GM18508 (cell line): ENCODE results near the gene ODR4.
A peak's percentile ranks its signal among the peaks of the same experiment; 100 is the strongest.
"Not testable (repeated sequence)": the region's sequence is repeated elsewhere in the genome, so short reads cannot be mapped to it uniquely, and the experiment has no call there.

ENCODE experiments used
- ATAC-seq: cut with Tn5 transposase; IDR thresholded peaks from one replicate; pipeline ENCODE4 v1.9.1; 2021; ENCODE audit warnings: moderate number of reproducible peaks; ENCODE audit not compliant: insufficient read depth, unreplicated experiment

ODR4 gene

DNA sequence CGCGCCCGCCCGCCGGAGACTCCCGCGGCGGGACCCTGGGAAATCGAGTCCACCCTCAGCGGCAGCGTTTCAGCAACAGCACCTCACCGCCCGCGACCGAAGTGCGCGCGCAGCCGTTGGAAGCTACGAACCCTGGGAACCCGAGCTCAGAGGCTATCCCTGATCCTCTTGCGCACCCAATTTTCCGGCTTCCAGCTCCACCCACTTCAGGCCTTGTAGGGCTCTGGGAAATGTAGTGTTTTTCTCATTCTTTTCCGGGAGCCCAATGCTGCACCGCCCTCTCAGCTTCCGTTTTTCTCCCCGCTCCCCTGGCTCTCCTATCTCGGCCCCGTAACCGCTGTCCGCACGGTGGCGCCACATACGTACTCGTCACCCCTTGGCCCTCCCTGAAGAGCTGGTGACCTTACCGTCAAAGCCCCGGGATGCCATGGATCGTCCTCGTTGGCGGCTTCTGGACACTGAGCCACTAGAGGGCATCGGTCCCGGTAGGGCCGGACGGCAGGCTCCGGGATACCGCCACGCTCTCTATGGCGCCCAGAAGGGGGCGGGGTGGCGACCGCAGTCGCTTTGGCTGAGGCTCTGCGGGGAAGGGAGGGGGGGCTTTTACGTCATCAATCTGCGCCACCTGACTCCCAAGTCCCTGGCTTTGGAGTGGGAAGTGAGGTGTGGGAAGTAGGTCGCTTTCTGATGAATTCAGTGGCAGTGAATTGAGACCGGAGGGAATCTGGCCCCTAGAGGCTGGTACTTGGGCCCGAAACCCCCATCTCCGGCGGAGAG, at the start of gene ODR4, which contains the start of gene TPR:
ODR4 (plus strand) TSS at position 687 of the 777 bp plus-strand sequence. CDS start 3,948 bp downstream, outside the sequence.
TPR (minus strand) TSS at position 102 of the 777 bp plus-strand sequence. CDS start 225 bp downstream, outside the sequence.
- ATAC-seq, result peak; percentile 90

DNA sequence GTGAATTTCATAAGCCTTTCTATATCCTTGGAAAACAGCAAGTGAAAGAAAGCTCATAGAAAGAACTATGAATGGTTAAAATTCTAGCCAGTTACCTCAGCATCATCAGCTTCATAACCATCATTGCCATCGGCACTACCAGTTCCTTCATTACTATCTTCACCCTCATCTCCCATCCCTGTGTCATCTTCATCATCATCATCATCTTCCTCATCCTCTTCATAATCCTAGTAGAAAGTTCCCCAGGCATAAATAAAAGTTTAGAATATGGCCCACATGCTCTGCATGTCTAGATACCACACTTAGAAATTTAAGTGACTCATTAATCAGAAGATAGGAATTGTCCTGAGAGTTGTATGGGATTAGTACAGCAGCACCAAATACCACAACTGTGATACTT, 49.6 kb upstream of the ODR4 start:
- no peak for ATAC-seq

DNA sequence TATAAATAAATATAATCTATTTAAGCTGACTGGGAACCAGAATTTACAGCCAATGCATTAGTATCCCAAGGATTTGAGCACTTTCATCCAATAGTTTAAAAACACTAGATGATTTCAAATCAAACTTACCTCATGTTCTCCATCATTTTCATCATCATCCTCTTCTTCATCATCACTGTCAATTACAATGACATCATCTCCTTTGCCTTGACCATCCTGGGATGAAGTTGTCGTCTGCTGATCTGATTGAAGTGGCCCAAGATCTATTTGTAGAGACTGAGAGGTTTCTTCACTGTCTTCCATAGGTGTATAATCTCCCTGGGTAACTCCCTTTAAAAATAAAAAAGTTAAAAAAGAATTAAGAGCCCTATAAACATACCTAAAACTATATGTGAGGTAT, 48.3 kb upstream of the ODR4 start:
- no peak for ATAC-seq

DNA sequence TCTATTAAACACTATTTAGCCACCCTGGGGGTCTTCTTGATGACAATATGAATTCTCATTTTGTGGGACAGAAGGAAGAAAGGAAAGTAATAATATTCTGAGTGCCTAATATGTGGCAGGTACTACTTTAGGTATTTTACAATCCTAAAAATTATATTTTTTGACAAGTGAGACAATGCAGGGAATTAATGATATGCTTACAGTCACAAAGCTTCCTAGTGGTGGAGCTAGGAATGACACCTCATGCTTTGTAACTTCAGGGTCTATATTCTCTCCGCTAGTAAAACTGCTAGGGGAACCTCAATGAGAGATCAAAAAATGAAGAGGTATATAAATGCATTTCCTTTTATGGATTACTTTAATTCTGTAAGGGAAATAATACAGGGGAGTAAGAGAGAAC, 44.9 kb upstream of the ODR4 start:
- ATAC-seq, result no peak

DNA sequence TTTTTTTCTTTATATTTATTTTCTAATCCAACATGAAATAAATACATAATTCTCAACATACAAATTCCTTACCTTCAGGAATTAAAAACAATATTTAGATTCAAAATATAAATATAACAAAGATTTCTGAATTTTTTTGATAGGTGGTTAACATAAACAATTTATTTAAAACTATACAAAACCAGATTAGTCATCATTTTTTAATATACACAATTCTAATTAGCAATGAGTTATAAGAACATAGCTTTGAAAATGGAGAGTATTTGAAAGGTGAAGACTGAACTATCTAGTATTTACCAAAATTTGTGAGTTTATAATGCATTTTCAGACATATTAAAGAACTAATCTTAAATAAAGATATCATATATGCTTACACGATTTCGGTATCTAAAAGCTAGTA, 38.1 kb upstream of the ODR4 start:
- ATAC-seq, result no peak

DNA sequence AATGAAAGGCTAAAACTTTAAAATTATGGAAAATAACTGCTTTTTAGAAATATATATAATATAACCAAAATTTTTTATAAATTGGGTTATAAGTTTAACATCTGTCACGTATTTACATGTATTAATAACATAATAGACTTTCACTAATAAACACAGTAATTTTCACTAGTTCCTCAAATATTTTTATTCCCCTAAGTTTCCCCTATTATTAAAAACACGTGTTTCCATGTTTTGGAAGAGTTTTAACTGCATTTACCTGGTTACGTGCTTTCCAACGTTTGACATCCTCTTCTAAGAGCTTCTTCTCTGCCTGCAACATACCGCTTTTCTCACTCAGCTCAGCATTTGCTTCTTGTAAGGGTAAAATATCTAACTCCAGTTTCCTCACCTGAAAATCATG, 34.9 kb upstream of the ODR4 start:
- no peak for ATAC-seq

DNA sequence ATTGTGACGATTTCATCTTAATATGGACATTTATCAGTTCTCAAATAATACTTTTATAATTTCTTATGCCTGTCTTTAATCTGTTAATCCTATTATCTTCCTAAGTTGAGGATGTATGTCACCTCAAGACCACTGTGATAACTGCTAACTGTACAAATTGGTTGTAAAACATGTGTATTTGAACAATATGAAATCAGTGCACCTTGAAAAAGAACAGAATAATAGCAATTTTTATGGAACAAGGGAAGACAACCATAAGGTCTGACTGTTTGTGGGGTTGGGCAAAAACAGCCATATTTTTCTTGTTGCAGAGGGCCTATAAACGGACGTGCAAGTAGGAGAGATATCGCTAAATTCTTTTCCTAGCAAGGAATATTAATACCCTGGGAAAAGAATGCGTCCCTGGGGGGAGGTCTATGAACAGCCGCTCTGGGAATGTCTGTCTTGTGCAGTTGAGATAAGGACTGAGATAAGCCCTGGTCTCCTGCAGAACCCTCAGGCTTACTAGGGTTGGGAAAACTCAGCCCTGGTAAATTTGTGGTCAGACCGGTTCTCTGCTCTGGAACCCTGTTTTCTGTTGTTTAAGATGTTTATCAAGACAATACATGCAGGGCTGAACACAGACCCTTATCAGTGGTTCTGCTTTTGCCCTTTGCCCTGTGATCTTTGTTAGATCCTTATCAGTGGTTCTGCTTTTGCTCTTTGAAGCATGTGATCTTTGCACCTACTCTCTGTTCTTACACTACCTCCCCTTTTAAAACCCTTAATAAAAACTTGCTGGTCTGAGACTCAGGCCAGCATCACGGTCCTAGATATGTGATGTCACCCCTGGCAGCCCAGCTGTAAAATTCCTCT, 27.6 kb upstream of the ODR4 start:
- ATAC-seq, result not testable (repeated sequence)

DNA sequence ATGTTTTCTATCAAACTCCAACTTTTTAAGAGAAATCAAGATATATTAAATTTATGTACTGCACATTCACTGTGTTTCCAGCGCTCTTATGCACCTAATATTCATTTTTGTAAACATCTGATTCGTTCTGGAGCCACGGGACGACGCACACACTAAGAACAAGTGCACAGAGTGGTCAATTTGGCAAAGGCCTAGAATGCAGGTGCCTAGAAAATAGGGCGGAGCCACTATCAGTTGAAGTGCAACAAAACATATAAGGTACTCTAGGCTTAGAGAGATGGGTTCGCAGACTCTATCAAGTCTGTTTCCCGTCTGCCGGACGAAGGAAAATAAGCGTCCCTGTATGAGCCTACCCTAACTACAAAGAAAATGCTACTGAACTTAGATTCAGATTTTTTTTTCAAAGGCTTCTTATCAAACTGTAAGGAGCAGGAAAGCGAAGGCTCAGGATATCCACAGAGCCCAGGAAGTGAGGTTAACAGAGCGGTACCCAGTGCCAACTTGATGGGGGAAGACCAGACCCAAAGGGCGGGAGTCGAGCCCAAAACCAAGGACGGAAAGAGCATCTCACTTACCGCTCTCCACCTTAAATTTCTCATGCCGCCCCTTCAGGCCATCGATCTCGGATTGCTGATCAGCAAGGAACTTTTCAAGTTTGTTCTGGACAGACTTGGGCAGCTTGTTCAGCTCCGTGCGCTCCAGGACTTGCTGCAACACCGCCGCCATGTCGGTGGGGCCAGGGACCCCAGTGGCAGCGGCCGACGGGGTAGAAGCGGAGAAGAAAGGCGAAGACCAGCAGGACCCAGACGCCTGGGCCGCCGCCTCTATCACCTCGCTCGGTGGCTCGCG, 1.1 kb upstream of the ODR4 start:
- ATAC-seq, result peak; percentile 32

DNA sequence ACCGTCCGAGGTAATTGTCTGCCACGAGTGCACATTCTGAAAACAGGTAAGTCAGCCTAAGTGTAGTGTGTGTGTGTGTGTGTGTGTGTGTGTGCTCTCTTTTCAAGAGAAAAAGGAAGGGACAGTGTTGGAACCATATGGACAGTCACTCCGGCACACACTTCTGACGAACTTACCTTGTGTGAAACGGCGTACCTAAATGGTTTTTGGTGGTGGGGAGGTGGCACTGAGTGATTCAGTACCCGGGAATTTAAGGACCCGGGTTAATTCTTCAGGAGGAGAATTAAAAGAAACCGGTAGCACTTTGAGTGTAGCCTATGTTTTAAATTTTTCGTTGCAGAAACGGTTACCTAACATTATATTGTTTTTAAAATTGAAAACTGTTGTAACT, 286 bp downstream of the ODR4 start:
- no peak for ATAC-seq

DNA sequence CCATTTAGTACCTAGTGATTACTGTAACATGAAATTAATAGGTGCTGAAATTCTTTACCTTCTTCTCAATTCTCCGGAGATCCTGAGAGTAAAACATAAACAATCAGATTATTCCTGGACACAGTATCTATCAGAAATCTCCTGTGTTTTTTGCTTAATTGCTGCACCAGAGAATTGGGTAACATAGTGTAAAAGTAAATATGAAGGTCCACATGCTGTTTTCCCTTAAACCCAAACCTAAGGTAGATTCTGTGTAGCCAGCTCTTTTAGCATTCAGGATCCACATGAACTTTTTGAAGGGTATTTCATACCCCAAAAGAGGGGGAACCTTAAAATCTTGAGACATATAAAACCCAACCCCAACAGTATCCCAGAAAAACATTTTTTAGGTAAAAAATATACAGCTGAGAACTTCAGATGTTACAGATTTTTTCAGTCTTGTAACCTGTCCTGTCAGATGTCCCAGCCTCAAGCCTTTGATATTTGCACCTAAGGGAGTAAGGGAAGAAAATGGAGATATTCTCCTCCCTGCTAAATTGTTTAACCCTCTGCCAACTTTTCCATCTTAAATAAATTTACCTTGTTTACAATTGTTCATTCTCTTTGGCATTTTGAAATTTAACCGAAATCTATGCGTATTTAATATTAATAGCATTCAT, 11.2 kb downstream of the ODR4 start:
- ATAC-seq, result no peak

DNA sequence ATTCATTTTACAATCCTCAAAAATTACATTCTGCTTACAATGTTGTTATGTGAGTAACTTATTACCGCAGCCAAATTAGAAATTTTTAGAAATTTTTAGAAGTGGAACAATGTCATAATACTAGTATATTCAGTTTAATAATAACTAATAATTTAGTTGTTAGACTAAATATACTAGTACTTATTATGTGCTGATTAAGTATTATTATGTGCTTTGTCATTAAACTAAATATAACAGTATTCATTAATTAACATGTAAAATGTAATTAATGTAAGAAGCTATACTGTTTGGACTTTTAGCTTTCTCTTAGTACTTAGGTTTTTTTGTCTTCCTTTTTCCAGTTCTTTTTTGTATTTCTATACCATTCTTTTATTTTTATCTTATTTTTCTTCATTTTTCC, 15.3 kb downstream of the ODR4 start:
- no peak for ATAC-seq

DNA sequence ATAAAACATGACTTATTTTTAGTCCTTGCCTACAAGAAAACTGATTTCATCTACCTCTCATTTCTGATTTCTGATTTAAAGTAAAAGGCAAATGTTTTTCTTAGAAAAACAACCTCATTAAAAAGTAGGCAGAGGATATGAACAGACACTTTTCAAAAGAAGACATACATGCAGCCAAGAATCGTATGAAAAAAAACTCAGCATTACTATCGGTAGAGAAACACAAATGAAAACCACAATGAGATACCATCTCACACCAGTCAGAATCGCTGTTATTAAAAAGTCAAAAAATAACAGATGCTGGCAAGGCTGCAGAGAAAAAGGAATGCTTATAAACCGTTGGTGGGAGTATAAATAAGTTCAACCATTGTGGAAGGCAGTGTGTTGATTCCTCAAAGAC, 16.2 kb downstream of the ODR4 start:
- ATAC-seq, result no peak

DNA sequence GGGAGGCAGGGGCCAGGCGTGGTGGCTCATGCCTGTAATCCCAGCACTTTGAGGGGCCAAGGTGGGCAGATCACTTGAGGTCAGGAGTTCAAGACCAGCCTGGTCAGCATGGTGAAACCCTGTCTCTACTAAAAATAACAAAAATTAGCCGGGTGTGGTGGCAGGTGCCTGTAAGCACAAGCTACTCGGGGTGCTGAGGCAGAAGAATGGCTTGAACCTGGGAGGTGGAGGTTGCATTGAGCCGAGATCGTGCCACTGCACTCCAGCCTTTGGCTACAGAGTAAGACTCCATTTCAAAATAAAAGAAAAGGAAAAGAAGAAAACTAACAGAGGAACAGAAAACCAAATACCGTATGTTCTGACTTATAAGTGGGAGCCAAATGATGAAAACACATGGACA, 17.1 kb downstream of the ODR4 start:
- ATAC-seq, result not testable (repeated sequence)

DNA sequence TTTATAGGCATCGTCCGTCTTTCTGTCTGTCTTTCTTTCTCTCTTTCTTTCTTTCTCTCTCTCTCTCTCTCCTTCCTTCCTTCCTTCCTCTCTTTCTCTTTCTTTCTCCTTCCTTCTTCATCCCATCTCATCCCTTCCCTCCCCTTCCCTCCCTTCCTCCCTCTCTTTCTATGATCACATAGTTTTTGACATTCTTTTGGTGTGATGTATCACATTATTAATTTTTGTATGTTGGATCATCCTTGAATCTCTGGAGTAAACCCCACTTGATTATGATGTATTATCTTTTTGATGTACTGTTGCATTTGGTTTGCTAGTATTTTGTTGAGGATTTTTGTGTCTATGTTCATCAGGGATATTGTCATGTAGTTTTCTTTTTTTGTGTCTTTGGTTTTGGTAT, 25.8 kb downstream of the ODR4 start:
- ATAC-seq, result not testable (repeated sequence)

DNA sequence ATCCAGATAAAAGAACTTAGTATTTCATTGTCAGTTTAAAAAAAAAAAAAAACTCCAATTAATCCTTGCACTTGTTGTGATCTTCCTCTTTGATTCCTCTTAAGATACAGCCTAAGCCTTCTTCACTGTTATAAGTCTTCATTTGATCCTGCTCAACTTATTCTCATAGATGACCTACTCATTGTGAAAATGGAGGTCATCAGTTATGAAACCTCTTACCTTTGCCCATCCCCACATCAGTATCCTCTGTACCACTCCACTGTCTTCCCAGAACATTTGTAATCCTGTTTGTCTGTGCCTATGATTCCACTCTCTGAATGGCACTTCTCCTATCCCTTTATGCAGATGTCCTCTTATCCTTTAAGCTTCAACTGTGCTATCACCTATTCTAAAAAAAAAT, 28.0 kb downstream of the ODR4 start:
- ATAC-seq, result no peak

DNA sequence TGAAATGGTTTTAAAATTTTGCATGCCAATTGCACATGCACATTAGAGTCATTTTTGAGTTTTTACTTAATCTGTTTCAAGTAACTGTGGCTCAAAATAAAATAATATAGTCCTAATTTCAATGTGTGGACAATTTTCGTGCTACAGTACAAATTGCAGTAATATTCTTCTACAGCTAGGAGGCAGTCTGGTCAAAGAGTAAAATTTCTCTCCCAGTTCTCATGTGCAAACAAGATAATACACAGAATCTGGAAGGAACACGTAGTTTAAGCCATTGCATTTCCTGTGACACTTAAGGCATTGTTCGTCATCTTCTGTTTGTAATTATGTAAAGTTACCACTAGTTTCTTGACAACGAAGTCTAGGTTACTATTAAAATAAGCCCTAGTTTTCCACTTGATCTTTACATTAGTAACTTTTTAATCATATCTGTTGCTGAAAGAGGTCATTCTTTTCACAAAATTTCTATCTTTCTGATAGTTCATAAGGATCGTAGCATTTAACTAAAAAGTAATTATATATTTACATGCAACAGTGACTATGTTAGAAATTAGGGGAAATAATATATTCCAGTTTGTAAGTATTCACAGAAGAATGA, 28.9 kb downstream of the ODR4 start:
- ATAC-seq, result no peak

DNA sequence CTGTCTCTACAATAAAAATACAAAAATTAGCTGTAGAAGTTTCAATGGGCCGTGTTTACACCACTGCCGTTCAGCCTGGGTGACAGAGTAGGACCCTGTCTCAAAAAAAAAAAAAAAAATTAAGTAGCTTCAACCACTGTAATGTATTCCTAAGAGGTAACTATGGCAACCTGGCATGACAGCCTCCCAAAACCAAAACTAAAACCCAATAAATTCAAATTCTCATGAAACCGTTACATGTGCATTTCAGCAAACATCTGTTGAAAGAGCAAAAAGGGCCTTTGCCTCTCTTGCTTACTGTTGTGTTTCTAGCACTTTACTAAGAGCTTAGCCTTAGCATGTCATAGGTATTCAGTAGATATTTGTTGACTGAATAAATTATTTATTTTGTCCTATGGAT, 33.5 kb downstream of the ODR4 start:
- ATAC-seq, result no peak

DNA sequence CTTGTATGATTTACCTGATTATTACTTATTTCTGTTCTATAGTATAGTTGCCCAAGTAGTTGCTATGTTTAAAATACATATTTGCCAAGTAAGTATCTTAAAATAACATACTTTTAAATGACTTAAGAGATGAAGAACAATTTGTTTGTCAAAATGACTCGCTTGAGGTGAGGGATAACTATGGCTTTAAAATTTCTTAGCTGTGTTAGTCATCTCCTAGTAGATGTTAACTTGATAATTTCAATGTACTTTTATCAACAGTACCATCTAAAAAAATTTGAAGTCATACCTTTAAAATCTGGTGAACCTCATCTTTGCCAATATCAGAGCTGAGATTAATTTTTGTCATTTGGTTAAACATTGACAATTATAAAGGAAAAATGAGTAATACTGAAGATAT, 37.7 kb downstream of the ODR4 start:
- ATAC-seq, result no peak

DNA sequence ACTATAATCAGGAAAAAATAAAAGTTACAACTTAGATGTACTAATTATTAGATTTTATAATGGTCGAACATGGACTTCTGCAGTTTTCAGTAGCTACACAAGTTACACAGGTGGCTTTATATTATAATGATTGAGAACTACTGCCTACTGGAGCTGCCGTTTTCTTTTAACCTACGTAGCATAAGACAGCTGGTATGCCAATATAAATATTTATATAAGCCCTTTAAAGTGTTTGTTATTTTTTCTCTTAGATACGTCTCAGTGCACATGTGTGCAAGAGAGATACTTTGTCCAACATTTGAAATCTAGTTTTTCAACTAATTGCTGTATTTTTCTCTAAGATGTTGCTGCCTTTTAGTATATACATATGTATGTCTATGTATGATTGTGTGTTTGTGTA, 42.9 kb downstream of the ODR4 start:
- ATAC-seq, result no peak

DNA sequence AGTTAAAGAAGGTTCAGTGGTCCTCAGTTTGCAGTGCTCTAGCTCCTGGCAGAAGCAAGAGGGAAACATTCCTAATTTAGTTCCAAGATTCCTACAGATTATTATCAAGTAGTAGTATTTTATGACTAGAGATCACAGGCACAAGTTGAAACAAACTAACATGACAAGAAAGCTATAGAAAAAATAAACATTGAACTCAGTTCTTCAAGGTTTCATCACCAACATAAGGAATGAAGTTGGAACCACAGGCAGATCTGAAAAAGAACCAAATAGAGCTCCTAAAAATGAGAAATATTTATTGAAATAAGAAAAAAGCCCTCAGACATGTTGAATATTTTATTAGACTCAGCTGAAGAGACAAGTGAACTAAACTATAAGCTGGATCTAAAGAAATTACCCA, 44.7 kb downstream of the ODR4 start:
- no peak for ATAC-seq
